GM21529 (cell line): ENCODE data around the gene NDP.
"Not testable (repeated sequence)": the region's sequence is repeated elsewhere in the genome, so short reads cannot be mapped to it uniquely, and the experiment has no call there.

Source experiments
- ATAC-seq: cut with Tn5 transposase; IDR thresholded peaks from one replicate; pipeline ENCODE4 v1.9.1; 2021; ENCODE audit not compliant: unreplicated experiment

The NDP gene

DNA sequence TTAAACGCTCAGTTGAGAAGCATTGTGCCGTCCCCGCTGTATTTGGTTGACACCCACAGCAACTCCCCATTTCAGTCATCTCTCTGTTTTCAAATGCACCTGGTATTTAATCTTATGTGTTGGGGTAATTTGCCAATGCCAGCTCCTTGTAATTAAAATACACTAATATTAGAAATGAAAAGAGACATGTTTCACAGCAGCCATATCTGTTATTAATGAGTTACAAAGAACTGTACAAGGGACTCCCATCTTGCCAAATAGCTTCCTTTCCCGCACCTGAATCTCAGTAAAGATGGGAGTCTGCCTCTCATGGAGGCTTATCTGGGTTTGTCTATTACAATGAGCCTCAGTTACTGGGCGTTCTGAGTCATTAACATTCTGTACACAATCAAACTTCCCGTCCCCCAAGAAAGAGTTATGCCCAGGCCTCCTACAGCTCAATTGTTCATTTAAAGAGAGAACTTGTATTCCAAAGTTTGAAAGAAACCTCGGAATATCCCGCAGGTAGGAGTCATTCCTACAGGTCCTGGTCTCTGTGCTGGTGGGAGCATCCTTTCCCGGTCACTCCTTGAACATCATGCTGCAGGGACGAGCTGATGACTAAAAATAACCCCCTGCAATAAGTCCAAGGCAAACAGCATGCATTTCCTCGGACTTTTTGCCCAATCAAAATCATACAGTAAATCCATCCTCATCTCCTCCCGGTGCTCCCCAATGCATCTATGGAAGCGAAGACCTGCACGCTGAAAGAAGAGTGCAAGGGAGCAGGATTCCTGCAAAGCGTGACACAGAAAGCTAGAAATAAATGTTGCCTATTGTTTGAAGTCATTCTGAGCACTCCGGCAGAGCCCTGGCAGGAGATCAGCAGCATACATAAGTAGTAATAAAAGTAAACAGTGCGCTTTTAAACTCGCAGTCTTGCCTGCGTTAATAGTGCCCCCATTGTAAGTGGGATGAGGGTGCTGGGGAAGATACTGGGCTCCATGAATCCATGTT lies 926 bp downstream of the NDP start:
- no peak for ATAC-seq

DNA sequence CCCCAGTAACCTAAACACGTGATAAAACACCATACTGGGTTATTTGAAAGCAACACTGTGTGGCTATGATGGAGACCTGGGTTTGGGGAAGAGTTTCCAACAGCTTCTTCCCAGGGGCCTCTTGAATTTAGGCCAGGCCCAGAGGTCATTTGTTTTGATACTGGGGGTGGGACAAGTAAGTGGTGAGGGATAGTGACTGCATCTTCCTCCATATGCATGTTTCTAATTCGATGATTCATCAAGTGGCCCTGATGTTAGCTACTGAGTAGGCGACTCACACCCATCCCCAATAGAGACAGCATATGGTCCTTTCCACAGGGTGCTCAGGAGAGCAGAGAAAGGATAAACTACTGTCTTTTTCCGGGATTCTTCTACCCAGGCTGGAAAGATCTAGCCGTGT lies 2.7 kb downstream of the NDP start:
- ATAC-seq: no peak

DNA sequence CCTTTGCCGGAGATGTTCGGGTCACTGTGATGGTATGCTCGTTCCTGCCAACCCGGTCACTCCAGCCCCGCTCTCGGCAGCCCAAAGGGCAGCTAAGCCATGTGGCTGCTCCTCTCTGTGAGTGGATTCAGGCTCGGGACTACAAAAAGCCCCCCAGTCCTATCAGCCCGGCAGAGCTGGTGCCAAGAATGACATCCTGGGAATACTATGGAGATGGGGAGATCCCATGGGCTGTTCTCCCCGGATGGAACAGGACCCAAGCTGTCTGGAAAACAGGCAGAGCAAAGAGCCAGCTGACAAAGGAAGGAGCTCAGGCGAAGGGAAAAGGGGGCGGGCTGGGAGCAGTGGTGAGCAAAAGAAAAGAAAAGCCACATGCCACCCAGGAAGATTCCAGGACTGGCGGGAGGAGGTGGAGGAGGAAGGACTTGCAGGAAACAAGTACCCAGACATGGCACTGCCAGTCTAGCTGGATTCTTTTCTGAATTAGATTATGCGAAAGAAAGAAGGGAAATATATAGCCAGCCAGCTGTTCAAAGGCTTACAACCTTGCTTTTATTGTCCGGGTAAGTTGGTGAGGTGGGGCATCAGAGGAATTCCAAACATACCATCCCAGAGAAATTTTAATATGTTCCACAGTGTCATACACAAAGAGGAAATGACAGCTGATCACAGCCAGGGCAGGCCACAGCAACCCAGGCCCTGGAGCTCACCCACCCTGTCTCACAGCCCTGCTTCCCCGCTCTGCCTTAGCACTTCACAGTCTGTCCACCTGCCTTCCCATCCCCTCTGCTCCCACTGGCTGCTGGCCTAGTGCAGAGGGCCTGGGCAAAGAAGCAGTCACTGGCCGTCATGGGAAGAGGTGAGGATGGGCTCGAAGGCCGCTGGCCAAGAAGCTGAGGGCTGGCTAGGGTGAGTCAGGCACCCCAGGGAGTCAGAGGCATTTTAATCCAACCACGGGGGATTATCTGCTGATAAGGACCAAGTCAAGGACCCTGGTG lies 3.4 kb downstream of the NDP start:
- ATAC-seq: no peak

DNA sequence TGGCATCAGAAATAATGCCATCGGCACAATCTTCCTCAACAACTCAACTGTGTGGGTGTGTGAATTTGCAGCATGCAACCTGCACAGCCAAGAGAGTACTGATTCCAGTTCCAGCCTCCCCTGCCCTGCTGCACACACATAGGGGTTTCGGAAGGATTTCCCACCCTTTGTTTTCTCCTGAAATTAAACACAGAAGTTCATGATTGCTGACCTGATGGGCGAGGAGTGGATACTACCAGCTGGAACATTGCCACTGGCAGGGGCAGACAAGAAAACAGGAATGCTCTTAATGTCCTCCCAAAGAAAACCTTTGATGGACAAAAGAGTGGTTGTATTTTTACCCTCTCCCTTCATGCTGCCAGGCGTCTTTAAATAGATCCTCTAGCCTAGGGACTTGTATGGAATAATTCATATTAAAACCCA lies 4.8 kb downstream of the NDP start:
- no peak for ATAC-seq

DNA sequence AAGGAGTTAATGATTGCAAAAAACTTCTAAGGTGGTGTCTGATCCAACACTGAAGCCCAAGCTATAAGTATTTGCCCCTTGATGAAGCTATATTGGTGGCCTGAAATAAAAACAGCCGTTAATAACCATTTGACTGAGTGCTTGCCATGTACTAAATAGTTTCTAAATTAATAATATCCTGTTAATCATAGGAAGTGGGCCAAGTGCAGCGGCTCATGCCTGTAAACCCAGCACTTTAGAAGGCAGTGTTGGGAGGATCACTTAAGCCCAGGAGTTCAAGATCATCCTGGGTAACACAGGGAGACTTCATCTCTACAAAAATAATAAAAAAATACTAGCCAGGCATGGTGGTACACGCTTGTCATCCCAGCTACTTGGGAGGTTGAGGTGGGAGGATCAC lies 8.3 kb downstream of the NDP start:
- no peak for ATAC-seq

DNA sequence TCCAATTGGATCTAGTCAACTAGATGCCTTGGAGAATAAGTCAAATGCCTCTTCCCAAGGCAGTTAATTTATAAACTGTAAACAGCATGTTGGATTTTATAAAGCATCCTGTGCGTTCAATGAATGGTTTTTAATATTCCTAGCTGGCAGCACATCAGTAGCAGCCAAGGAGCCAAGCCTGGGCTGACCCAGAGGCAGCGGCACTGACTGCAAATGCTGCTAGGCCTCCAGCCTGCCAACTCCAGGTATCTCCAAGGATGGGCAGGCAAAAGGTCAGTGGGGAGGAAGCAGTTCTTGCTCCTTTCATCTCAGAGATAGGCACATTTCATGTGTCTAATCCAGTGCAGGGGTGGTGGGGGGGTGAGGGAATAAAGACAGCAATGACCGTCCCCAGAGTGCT lies 9.5 kb downstream of the NDP start:
- ATAC-seq: no peak

DNA sequence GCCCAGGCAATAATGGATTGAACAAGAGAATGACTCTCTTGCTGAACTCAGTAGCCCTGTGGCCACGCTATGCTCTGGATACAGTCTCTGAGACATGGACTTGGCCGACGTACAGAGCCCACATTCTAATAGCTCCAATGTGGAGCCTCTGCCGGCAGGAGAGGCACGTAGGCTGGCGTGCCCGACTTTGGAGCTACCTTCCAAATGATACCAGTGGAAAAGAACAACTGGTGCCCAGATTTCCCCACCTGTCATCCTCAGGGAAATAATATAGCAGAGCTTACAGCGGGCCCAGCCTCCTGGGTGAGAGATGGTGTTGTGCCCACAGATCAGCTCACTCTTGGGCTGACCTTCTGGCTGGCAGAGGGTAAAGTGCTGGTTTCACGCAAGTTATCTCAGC lies 10.6 kb downstream of the NDP start:
- no peak for ATAC-seq

DNA sequence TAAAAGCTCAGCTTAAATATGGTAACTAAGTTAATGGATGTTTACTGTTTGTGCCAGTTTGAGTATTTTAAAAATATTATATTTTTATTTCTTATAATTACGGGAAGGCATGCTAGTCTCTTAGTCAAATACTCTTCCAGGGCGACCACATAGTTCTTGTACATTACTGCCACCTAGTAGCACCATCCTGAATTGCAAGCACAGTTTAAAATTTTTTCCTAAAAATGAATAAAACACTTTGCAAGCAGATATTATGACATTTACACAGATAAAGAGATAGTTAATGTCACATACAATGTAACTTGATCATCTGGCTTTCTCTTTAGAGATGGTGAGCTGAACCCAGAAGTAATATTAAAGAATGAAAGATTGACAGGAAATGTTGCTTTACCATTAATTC lies 11.5 kb downstream of the NDP start:
- no peak for ATAC-seq

DNA sequence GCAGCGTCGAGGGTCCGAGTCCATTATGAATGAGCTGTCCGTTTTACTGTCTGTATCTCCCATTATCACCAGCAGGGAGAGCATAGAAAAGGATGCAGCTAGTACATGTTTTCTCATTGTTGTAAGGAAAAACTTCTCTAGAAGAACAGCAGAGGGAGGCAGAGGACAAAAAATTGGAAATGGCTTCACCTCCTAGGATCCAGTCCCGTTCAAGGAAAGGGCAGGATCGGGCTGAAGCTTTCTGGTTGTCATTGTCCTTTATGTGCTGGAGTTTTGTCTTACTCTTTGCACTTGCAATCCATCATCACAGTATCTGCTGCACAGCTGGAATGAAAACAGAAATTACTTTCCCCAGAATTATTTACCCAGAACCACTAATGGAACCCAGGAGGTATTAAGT lies 14.7 kb downstream of the NDP start:
- peak; percentile 63 for ATAC-seq

DNA sequence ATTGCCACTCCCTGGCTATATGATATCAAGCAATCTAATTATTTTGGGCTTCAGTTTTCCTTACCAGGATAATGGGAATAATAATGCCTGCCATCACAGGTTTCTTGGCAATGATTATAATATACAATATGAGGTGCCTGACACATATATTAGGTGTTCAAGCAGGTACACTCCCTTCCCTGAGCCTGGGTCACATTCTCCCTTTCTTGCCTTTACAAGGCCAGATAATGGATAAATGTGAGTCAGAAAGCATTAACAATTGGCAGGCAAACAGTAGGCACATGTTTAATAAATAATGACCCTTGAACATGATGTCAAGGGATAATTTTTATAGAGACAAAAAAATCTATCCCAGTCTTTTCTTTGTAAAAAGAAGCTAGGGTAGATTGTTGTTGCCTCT lies 17.2 kb downstream of the NDP start:
- ATAC-seq: no peak

DNA sequence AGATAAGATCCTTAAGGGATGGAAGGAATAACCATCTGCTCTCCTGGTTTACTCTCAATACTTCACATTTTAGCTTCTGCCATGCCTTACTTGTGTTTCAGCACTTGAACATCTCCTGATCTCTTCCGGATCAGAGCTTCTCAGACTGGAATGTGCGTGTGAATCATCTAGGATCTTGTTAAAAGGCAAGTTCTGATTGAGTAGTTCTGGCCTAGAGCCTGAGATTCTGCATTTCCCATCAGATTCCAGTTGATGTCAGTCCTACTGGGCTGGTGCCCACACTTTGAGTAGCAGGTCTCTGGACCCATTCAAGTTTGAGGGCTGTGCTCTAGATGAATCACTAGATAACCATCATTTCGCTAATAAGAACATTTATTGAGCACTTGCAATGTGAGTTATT lies 20.0 kb downstream of the NDP start:
- ATAC-seq: no peak

DNA sequence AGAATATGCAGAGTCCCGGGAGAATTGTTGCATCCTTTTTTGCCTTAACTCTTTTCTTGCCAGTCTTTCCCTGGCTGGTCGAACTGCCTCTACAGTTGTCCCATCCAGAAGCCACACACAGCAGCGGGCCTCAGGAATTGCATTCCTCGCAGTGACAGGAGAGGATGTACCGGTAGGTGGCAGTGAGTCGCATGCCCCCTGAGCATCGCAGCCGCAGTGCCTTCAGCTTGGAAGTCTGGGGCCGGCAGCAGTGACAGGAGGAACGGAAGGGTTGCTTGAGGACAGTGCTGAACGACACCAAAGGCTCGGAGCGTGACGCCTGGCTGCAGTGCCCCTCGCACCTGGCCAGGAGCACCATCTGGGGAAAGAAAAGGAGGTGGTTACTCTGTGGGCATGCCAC lies 23.5 kb downstream of the NDP start:
- no peak for ATAC-seq

DNA sequence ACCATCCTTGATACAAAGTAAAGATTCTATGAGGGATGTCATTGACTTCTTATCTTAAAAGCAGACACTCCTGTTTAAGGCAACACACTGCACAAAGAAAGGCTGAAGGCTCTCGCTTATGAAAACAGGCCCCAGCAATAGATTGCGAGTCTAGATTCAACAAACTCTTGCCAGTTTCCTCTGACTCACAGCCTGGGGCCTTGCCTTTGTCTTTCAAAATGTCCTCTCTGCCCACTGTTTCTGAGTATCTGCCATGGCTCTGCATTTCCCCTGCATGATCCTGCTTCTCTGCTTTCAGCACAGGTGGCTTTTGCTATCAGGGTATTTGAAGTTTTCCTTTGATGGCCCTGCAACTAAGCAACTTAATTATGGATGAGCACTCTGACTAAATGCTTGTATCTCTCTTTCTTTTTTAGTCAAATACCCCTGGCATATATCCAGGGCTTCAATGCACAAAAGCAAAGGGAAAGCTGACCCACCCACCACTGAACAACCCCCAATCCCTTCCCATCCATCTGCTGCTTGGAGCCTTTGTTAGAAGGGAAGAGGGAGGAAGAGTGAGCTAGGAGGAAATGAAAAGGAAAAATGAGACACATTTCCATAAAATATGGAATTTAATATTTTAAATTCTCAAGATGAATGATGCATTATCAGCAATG lies 32.2 kb downstream of the NDP start:
- ATAC-seq: no peak

DNA sequence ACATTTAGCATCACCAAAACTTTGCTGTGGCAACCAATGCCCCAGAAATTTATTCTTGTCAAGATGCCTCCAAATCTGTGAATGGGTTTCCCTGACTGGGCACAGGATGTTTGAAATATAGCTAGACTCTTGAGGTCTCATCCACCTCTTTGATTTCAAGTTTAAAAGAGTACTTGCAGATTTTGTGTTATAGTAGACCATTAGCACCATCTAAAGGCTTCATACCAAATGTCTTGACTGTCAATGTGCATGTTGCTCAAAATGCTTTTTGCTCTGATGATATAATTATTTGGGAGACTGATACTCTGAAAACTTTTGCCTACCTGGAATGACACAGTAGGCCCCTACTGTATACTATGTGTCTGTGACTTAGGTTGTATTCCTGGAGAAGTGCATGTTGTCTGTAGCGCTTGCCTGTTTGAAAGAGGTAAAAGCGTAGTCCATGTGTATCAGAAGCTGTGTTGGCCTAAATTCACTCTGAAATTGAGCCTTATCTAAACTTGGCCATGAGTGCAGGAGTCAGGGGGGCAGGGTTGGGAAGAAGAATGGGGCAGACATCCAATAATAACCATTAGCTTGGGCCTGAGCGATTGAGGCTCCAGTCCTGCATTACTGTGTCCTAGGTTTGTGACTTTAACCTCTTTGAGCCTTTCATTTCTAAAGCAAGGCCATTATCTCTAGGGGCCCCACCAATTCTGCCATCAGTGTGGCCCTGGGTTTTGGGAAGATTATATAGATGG lies 33.8 kb downstream of the NDP start:
- ATAC-seq: no peak

DNA sequence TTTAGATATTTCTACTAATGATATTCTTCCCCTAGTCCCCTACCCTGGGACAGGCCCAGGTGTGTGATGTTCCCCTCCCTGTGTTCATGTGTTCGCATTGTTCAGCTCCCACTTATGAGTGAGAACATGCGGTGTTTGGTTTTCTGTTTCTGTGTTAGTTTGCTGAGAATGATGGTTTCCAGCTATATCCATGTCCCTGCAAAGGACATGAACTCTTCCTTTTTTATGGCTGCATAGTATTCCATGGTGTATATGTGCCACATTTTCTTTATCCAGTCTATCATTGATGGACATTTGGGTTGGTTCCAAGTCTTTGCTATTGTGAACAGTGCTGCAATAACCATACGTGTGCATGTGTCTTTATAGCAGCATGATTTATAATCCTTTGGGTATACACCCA lies 51.2 kb downstream of the NDP start:
- ATAC-seq: not testable (repeated sequence)

DNA sequence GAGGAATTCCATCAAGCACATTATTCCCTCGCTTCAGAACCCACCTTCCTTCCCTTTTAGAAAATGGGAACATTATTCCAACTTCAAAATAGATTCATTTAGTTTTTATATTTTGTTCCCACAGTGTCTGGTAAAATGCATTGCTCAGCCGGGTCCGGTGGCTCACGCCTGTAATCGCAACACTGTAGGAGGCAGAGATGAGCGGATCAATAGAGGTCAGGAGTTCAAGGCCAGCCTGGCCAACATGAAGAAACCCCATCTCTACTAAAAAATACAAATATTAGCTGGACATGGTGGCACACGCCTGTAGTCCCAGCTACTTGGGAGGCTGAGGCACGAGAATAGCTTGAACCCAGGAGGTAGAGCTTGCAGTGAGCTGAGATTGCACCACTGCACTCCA lies 62.4 kb downstream of the NDP start:
- not testable (repeated sequence) for ATAC-seq

DNA sequence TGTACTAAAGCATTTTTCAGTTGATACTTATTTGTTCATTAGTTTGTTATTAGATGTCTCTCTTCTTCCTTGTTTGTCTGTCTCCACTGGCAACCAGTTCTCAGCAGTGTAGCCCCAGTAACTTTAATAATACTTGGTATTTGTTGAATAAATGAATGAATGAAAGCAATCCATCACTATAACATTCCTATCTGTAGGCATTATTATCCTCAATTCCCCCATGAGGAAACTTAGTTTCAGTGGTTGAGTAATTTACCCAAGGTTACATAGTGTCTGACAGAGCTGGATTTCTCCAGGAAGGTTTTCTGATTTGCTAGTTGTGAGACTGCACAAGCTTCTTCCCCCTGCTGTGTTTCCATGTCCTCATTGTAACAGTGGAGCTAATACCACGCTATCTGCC lies 63.2 kb downstream of the NDP start:
- ATAC-seq: no peak

DNA sequence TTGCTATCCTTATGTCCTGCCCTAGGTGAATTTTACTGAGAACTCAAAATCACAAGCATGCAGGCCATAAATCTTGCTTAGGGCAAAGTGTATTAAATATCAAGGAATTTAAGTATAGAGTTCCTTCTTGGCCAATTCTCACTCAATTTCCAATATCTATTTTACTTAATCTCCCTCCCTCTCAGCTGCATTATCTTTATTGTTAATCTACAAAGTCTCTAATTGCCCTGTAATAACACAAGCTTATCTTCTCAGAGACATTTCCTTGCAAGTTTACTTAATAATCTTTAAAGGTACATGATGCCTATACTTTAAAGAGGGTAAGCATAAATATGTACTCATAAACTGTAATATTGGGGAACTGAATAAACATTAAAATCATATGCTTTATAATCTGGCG lies 64.0 kb downstream of the NDP start:
- ATAC-seq: no peak

DNA sequence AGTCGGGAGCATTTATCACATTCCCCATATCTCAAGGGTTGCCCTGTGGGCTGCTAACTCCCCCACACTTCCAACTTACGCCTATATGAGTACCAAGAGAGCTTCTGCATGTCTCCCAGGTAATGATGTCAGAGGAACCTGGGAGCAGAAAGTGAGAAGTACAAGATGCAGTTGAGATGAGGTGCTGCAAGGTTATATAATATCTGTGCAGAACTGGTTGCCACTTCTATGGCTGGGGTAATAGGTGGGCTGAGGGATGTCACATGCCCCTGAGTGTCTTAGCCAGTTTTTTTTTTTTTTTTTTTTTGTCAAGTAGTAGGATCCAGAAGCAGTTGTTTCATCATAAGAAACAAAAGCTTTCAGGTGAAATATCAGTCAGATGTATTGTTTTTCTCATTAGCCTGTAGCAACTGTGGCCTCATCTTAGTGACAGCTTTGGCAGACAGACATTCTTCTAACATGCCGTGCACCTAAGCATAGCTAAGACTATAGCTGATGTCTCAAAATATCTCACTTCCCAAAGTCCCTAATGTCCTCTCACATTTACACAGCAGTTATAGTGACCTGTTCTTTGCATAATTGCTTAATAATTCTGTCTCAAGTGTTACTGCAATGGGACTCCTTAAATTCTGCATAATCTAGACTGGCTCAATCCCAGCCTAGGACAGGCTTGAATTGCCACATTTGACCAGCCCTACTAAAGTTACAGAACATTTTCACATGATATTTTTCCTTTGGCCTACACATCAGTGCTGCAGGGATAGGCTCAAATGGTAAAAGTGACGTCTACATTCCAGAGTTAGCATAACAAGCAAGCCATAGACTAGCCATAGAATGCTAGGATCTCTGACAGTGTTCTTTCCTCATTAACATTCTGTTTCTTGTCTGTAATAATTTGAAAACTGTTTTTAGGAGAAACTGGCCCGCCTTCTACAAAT lies 73.0 kb downstream of the NDP start:
- ATAC-seq: no peak
